Transverse colon (tissue), 4 donors: ENCODE measurements around the gene PNPLA1.
A peak's percentile ranks its signal among the peaks of the same experiment; 100 is the strongest.

Experiments
- EP300 ChIP-seq: sonication (generic); formaldehyde crosslinking; IDR thresholded peaks from one replicate; pipeline ENCODE4 v1.6.1; 2017; ENCODE audit warnings: antibody characterized with exemption, low read depth
- POLR2A ChIP-seq: fragments of 450-650 bp; IDR thresholded peaks from one replicate; pipeline ENCODE4 v1.6.1; 2016; ENCODE audit warnings: antibody characterized with exemption, mild to moderate bottlenecking, moderate library complexity
- POLR2AphosphoS5 ChIP-seq, 3 donors: sonication (generic); formaldehyde crosslinking; IDR thresholded peaks; one replicate each; pipeline ENCODE4 v1.6.1; 2016; ENCODE audit warnings: antibody characterized with exemption in 3 of 3
- TF ChIP-seq, protein P1 (sequence below), 5 experiments: fragments of 200-600 bp in 3 of 5; fragments of 450-650 bp in 2 of 5; sonication (generic) in 3 of 5; IDR thresholded peaks; 1 replicate in 2 of 5; 2 replicates in 3 of 5; pipeline ENCODE4 v1.5.1; 2016 to 2017; ENCODE audit warnings: antibody characterized with exemption in 5 of 5, inconsistent platforms in 3 of 5, mild to moderate bottlenecking in 2 of 5, moderate library complexity in 1 of 5

DNA sequence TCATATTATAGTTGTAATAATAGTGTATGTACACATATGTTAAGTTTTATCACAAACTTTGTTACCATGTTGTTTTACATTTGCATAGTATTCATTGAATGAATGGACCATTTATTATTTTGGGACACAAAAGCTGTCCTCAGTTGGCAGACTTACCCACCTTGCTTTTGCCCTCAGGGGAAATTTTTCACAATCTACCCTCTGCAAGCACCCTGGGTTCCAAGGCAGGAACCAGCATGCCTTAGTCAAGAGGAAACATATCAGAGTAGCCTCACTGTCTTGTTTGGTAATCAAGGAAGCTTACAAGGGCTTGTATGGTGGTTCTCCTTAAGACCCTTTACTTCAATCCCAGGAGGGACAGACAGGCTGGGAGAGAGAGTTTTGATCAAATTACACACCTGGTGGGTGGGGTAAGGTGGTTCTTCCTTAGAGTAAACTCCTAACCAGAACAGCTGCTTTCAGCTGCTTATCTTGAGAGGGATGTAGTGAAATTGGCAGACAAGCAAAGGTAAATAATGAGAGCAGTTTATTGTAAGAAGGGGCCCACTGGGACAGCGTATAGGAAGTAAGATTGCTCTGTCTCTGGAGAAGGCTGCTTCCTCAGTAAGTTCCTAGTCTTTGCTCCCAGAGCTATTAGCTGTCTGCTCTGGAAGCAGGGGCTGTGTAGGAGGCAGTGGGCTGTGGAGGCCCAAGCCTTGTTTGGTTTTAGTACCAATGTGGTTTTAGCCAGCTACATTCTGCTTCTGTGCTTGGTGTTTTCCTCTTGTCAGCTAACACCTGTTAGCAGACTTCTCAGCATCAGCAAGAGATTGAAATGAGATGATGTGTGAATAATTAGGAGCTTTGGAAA, 42.3 kb upstream of the PNPLA1 start:
- TF ChIP-seq, protein P1, sequence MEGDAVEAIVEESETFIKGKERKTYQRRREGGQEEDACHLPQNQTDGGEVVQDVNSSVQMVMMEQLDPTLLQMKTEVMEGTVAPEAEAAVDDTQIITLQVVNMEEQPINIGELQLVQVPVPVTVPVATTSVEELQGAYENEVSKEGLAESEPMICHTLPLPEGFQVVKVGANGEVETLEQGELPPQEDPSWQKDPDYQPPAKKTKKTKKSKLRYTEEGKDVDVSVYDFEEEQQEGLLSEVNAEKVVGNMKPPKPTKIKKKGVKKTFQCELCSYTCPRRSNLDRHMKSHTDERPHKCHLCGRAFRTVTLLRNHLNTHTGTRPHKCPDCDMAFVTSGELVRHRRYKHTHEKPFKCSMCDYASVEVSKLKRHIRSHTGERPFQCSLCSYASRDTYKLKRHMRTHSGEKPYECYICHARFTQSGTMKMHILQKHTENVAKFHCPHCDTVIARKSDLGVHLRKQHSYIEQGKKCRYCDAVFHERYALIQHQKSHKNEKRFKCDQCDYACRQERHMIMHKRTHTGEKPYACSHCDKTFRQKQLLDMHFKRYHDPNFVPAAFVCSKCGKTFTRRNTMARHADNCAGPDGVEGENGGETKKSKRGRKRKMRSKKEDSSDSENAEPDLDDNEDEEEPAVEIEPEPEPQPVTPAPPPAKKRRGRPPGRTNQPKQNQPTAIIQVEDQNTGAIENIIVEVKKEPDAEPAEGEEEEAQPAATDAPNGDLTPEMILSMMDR (IDR thresholded peaks at IDR 0.05), result no peak
- no peak for TF ChIP-seq POLR2A
- TF ChIP-seq EP300, result no peak
- TF ChIP-seq POLR2AphosphoS5 (IDR thresholded peaks at IDR 0.05), result peak; percentile 13 to 38 (median 24)
